HepG2 (cell line): Measurements from ENCODE around the gene CIT. TPM values are rescaled to one million over a fixed set of nuclear protein-coding genes. Genes with fewer than 3 reads are reported as not detected.

Experiments
- ATF1 ChIP-seq: IDR thresholded peaks from 2 replicates; pipeline ENCODE4 v1.6.1; 2016; ENCODE audit warnings: mild to moderate bottlenecking, control low read depth
- MBNL3 ChIP-seq: fragments of 250-450 bp; sonication (Bioruptor Pico); conservative IDR thresholded peaks from 2 replicates; pipeline ENCODE4 v1.8.0; 2022; ENCODE audit warnings: mild to moderate bottlenecking, inconsistent platforms
- NR1H2 ChIP-seq: sonication (generic); formaldehyde crosslinking; IDR thresholded peaks from 2 replicates; pipeline ENCODE4 v1.8.1; 2022; ENCODE audit warnings: low read depth, missing genetic modification reagents, borderline replicate concordance
- PRMT3 ChIP-seq: sonication (generic); formaldehyde crosslinking; IDR thresholded peaks from 2 replicates; pipeline ENCODE4 v1.8.1; 2022; ENCODE audit warnings: low read depth, mild to moderate bottlenecking, moderate library complexity, missing genetic modification reagents, borderline replicate concordance
- RFX3 ChIP-seq: IDR thresholded peaks from 2 replicates; pipeline ENCODE4 v1.6.1; 2016; ENCODE audit warnings: missing biosample characterization, missing genetic modification reagents
- RFXANK ChIP-seq: IDR thresholded peaks from 2 replicates; pipeline ENCODE4 v1.6.1; 2016
- SATB2 ChIP-seq: sonication (generic); formaldehyde crosslinking; IDR thresholded peaks from 2 replicates; pipeline ENCODE4 v1.5.0; 2020; ENCODE audit warnings: missing genetic modification reagents
- STAT5B ChIP-seq: sonication (generic); formaldehyde crosslinking; IDR thresholded peaks from 2 replicates; pipeline ENCODE4 v1.4.0; 2020; ENCODE audit warnings: missing genetic modification reagents
- TAF15 ChIP-seq: fragments of 200-400 bp; formaldehyde crosslinking; IDR thresholded peaks from one replicate; pipeline ENCODE4 v1.6.1; 2018; ENCODE audit warnings: mild to moderate bottlenecking, low read depth, low read length; ENCODE audit not compliant: poor library complexity, severe bottlenecking
- TMF1 ChIP-seq: sonication (generic); formaldehyde crosslinking; IDR thresholded peaks from 2 replicates; pipeline ENCODE4 v1.8.1; 2022; ENCODE audit warnings: low read depth, missing genetic modification reagents
- WIZ ChIP-seq: sonication (generic); formaldehyde crosslinking; IDR thresholded peaks from 2 replicates; pipeline ENCODE4 v1.5.1; 2020; ENCODE audit warnings: mild to moderate bottlenecking, missing genetic modification reagents
- ZFP36L2 ChIP-seq: sonication (generic); formaldehyde crosslinking; IDR thresholded peaks from 2 replicates; pipeline ENCODE4 v1.4.0; 2020; ENCODE audit warnings: missing genetic modification reagents
- ZNF124 ChIP-seq: sonication (generic); formaldehyde crosslinking; IDR thresholded peaks from 2 replicates; pipeline ENCODE4 v1.4.0; 2020; ENCODE audit warnings: missing genetic modification reagents
- ZNF878 ChIP-seq: sonication (generic); formaldehyde crosslinking; IDR thresholded peaks from 2 replicates; pipeline ENCODE4 v1.8.1; 2023; ENCODE audit warnings: mild to moderate bottlenecking, missing genetic modification reagents, moderate library complexity
- ZNF883 ChIP-seq: sonication (generic); formaldehyde crosslinking; IDR thresholded peaks from 2 replicates; pipeline ENCODE4 v1.5.1; 2020; ENCODE audit warnings: mild to moderate bottlenecking, missing genetic modification reagents; ENCODE audit errors: not compliant biosample characterization
- polyA plus RNA-seq, 8 experiments: library from polyadenylated mRNA; depleted of rRNA in 3 of 8; stranded (reverse) in 7 of 8; unstranded in 1 of 8; fragments of >200 nt; fragmentation: Illumina TruSeq in 4 of 8; extraction: Trizol in 4 of 8; gene quantifications; 2 replicates each; pipeline versions ENCODE4 v1.2.1 to v1.2.3, GENCODE V29; 2011 to 2016; ENCODE audit warnings: low read depth in 4 of 8, missing spikeins in 1 of 8, mixed read lengths in 1 of 8; ENCODE audit not compliant: insufficient read depth in 1 of 8
- total RNA-seq, 5 experiments: library from RNA; depleted of rRNA; stranded (reverse); fragments of >200 nt; fragmentation: Illumina TruSeq; extraction: Trizol; gene quantifications; 2 replicates each; pipeline ENCODE4 v1.2.3, GENCODE V29; 2016; ENCODE audit warnings: low read depth in 1 of 5
- TF ChIP-seq, protein P1 (sequence below): sonication (generic); formaldehyde crosslinking; IDR thresholded peaks from 2 replicates; pipeline ENCODE4 v1.4.0; 2020; ENCODE audit warnings: mild to moderate bottlenecking, missing genetic modification reagents
- TF ChIP-seq, protein P2 (sequence below): sonication (generic); formaldehyde crosslinking; IDR thresholded peaks from one replicate; pipeline ENCODE4 v1.5.1; 2020; ENCODE audit warnings: mild to moderate bottlenecking, missing genetic modification reagents; ENCODE audit errors: not compliant biosample characterization
- TF ChIP-seq, protein P3 (sequence below): sonication (generic); formaldehyde crosslinking; IDR thresholded peaks from 2 replicates; pipeline ENCODE4 v1.8.0; 2023; ENCODE audit warnings: mild to moderate bottlenecking, missing genetic modification reagents
- TF ChIP-seq, protein P4 (sequence below): IDR thresholded peaks from 2 replicates; pipeline ENCODE4 v1.6.1; 2016; ENCODE audit warnings: control low read depth

Gene CIT
- total and polyA plus RNA-seq, 2 of the 13 experiments (the other 11 are each of a cell fraction or from before 2014, with no cell fraction given), result 7.7 to 11.7 TPM

DNA sequence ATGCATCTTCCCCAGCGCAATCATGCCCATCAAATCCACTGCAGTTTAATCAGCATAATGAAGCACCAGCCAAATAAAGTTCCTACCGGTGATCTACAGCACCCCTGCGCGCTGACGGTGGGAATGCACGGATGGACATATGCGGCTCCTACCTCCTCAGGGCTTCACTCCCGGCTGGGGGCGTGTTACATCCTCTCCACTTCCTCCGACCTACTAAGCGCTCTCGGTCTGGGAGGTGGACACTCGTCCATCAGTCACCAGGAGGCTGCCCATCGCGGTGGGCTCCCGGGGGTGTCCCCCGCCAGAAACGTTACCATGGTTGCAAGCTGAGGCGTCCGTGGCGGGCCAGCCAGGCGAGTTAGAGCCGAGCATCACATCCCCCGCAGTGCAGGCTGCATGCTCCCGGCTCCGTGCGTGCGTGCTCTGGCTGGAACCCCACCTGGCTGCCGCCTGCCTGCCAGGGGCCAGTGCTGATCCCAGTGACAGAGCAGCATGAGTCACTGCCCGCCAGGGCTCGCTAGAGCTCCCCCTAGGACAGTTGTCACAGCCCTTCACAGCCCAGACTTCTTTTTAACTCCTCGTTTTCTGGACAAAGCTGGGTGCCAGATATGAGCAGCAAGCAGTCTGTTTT lies 73.0 kb downstream of the CIT start (continued):
- TF ChIP-seq, protein P1, sequence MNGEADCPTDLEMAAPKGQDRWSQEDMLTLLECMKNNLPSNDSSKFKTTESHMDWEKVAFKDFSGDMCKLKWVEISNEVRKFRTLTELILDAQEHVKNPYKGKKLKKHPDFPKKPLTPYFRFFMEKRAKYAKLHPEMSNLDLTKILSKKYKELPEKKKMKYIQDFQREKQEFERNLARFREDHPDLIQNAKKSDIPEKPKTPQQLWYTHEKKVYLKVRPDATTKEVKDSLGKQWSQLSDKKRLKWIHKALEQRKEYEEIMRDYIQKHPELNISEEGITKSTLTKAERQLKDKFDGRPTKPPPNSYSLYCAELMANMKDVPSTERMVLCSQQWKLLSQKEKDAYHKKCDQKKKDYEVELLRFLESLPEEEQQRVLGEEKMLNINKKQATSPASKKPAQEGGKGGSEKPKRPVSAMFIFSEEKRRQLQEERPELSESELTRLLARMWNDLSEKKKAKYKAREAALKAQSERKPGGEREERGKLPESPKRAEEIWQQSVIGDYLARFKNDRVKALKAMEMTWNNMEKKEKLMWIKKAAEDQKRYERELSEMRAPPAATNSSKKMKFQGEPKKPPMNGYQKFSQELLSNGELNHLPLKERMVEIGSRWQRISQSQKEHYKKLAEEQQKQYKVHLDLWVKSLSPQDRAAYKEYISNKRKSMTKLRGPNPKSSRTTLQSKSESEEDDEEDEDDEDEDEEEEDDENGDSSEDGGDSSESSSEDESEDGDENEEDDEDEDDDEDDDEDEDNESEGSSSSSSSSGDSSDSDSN, result no peak
- TF ChIP-seq ZNF878 (CRISPR knock-in tag) (no peak), ZFP36L2 (CRISPR knock-in tag) (no peak), SATB2 (no peak), TMF1 (CRISPR knock-in tag) (no peak), RFX3 (CRISPR knock-in tag) (no peak), NR1H2 (CRISPR knock-in tag) (no peak), PRMT3 (no peak), RFXANK (CRISPR knock-in tag) (no peak), MBNL3 (CRISPR knock-in tag) (no peak), ATF1 (no peak), WIZ (CRISPR knock-in tag) (no peak), ZNF124 (CRISPR knock-in tag) (no peak), ZNF883 (CRISPR knock-in tag) (no peak), TAF15 (no peak), STAT5B (no peak)
- TF ChIP-seq, protein P2, sequence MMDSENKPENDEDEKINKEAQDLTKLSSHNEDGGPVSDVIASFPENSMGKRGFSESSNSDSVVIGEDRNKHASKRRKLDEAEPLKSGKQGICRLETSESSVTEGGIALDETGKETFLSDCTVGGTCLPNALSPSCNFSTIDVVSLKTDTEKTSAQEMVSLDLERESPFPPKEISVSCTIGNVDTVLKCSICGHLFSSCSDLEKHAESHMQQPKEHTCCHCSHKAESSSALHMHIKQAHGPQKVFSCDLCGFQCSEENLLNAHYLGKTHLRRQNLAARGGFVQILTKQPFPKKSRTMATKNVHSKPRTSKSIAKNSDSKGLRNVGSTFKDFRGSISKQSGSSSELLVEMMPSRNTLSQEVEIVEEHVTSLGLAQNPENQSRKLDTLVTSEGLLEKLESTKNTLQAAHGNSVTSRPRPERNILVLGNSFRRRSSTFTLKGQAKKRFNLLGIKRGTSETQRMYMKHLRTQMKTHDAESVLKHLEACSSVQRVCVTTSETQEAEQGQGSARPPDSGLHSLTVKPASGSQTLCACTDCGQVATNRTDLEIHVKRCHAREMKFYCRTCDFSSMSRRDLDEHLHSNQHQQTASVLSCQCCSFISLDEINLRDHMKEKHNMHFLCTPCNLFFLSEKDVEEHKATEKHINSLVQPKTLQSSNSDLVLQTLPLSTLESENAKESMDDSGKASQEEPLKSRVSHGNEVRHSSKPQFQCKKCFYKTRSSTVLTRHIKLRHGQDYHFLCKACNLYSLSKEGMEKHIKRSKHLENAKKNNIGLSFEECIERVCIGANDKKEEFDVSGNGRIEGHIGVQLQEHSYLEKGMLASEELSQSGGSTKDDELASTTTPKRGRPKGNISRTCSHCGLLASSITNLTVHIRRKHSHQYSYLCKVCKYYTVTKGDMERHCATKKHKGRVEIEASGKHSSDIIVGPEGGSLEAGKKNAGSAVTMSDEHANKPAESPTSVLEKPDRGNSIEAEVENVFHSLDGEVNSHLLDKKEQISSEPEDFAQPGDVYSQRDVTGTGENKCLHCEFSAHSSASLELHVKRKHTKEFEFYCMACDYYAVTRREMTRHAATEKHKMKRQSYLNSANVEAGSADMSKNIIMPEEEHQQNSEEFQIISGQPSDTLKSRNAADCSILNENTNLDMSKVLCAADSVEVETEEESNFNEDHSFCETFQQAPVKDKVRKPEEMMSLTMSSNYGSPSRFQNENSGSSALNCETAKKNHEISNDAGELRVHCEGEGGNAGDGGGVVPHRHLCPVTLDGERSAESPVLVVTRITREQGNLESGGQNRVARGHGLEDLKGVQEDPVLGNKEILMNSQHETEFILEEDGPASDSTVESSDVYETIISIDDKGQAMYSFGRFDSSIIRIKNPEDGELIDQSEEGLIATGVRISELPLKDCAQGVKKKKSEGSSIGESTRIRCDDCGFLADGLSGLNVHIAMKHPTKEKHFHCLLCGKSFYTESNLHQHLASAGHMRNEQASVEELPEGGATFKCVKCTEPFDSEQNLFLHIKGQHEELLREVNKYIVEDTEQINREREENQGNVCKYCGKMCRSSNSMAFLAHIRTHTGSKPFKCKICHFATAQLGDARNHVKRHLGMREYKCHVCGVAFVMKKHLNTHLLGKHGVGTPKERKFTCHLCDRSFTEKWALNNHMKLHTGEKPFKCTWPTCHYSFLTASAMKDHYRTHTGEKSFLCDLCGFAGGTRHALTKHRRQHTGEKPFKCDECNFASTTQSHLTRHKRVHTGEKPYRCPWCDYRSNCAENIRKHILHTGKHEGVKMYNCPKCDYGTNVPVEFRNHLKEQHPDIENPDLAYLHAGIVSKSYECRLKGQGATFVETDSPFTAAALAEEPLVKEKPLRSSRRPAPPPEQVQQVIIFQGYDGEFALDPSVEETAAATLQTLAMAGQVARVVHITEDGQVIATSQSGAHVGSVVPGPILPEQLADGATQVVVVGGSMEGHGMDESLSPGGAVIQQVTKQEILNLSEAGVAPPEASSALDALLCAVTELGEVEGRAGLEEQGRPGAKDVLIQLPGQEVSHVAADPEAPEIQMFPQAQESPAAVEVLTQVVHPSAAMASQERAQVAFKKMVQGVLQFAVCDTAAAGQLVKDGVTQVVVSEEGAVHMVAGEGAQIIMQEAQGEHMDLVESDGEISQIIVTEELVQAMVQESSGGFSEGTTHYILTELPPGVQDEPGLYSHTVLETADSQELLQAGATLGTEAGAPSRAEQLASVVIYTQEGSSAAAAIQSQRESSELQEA (CRISPR knock-in tag), result no peak
- TF ChIP-seq, protein P3, sequence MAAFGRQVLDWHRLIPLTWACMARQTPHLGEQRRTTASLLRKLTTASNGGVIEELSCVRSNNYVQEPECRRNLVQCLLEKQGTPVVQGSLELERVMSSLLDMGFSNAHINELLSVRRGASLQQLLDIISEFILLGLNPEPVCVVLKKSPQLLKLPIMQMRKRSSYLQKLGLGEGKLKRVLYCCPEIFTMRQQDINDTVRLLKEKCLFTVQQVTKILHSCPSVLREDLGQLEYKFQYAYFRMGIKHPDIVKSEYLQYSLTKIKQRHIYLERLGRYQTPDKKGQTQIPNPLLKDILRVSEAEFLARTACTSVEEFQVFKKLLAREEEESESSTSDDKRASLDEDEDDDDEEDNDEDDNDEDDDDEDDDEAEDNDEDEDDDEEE (CRISPR knock-in tag), result no peak
- TF ChIP-seq, protein P4, sequence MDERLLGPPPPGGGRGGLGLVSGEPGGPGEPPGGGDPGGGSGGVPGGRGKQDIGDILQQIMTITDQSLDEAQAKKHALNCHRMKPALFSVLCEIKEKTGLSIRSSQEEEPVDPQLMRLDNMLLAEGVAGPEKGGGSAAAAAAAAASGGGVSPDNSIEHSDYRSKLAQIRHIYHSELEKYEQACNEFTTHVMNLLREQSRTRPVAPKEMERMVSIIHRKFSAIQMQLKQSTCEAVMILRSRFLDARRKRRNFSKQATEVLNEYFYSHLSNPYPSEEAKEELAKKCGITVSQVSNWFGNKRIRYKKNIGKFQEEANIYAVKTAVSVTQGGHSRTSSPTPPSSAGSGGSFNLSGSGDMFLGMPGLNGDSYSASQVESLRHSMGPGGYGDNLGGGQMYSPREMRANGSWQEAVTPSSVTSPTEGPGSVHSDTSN, result no peak
